Measurements from ENCODE around the gene TJP3.
"Not testable (repeated sequence)": the region's sequence is repeated elsewhere in the genome, so short reads cannot be mapped to it uniquely, and the experiment has no call there.

Gene TJP3

GRCh38 chr19:3708207-3708931, at the start of gene TJP3:
TSS of gene TJP3 (plus strand) at chr19:3708384. CDS start at chr19:3728433, 20,049 bp downstream.
- no peak for DNase-seq (ENCODE audit: low spot score)

GRCh38 chr19:3658870-3659745, 49.1 kb upstream of the TJP3 start:
- no peak for DNase-seq (ENCODE audit: low spot score)

GRCh38 chr19:3659746-3660112, 48.5 kb upstream of the TJP3 start:
- no peak for DNase-seq (ENCODE audit: low spot score)

- no peak for DNase-seq (ENCODE audit: low spot score)
Measured at GRCh38 chr19:3660493-3661219, 47.5 kb upstream of the TJP3 start.

GRCh38 chr19:3661284-3662238, 46.6 kb upstream of the TJP3 start:
- DNase-seq (ENCODE audit: low spot score), result no peak

GRCh38 chr19:3663838-3664237, 44.3 kb upstream of the TJP3 start:
- DNase-seq (ENCODE audit: low spot score), result no peak

GRCh38 chr19:3664879-3665642, 43.1 kb upstream of the TJP3 start:
- peak; percentile 74 for DNase-seq (ENCODE audit: low spot score)

- peak; percentile 62 for DNase-seq (ENCODE audit: low spot score)
Measured at GRCh38 chr19:3665681-3666544, 42.3 kb upstream of the TJP3 start.

GRCh38 chr19:3666545-3666856, 41.7 kb upstream of the TJP3 start:
- DNase-seq (ENCODE audit: low spot score), result not testable (repeated sequence)

GRCh38 chr19:3667037-3667638, 41.0 kb upstream of the TJP3 start:
- DNase-seq (ENCODE audit: low spot score), result no peak

- no peak for DNase-seq (ENCODE audit: low spot score)
Measured at GRCh38 chr19:3667766-3668165, 40.4 kb upstream of the TJP3 start.

- DNase-seq (ENCODE audit: low spot score), result no peak
Measured at GRCh38 chr19:3668331-3669081, 39.7 kb upstream of the TJP3 start.

GRCh38 chr19:3669082-3669946, 38.9 kb upstream of the TJP3 start:
- no peak for DNase-seq (ENCODE audit: low spot score)

GRCh38 chr19:3669947-3670795, 38.0 kb upstream of the TJP3 start:
- no peak for DNase-seq (ENCODE audit: low spot score)

GRCh38 chr19:3670796-3671679, 37.1 kb upstream of the TJP3 start:
- DNase-seq (ENCODE audit: low spot score), result no peak
